CD4-positive, CD25-positive, alpha-beta regulatory T cell (primary cell): Measurements from ENCODE around the gene TYW3. TPM values are rescaled to one million over a fixed set of nuclear protein-coding genes. Genes with fewer than 3 reads are reported as not detected.

Experiments used
- ATAC-seq, 2 donors: fragments of 150-1000 bp; cut with Tn5 transposase; one replicate each; pipeline ENCODE4 v1.10.0; 2021; ENCODE audit warnings: low read depth in 2 of 2, moderate number of reproducible peaks in 2 of 2, moderate library complexity in 1 of 2
- DNase-seq, 3 donors: peaks; one replicate each; pipeline versions ENCODE4 v3.0.0 to v3.0.0-alpha.2; 2012 to 2022; ENCODE audit warnings: mixed read lengths in 1 of 3
- H3K27ac ChIP-seq: one replicate; pipeline ENCODE4 v1.7.0; 2013; ENCODE audit warnings: mild to moderate bottlenecking, low read length; ENCODE audit not compliant: insufficient read depth, poor library complexity, severe bottlenecking
- H3K27me3 ChIP-seq: one replicate; pipeline ENCODE4 v1.7.0; 2013; ENCODE audit warnings: low read length; ENCODE audit not compliant: control insufficient read depth, insufficient read depth
- H3K36me3 ChIP-seq: one replicate; pipeline ENCODE4 v1.7.0; 2013; ENCODE audit warnings: mild to moderate bottlenecking, low read length, moderate library complexity; ENCODE audit not compliant: control insufficient read depth, insufficient read depth
- H3K4me1 ChIP-seq: 2 replicates; pipeline ENCODE4 v1.7.0; 2013; ENCODE audit warnings: mild to moderate bottlenecking, low read length; ENCODE audit not compliant: insufficient read depth, control insufficient read depth, poor library complexity, severe bottlenecking
- H3K4me3 ChIP-seq: one replicate; pipeline ENCODE4 v1.7.0; 2013; ENCODE audit warnings: low read depth, mild to moderate bottlenecking, low read length, moderate library complexity
- H3K9me3 ChIP-seq, 2 experiments: 1 replicate in 1 of 2; 2 replicates in 1 of 2; pipeline ENCODE4 v1.7.0; 2013; ENCODE audit warnings: low read length in 2 of 2, mild to moderate bottlenecking in 1 of 2, moderate library complexity in 1 of 2; ENCODE audit not compliant: control insufficient read depth in 2 of 2
- H3K27ac Mint-ChIP-seq, 3 donors: one replicate each; pipeline ENCODE4 v1.8.0; 2020 to 2022; ENCODE audit warnings: mild to moderate bottlenecking in 3 of 3, mixed read lengths in 3 of 3, moderate library complexity in 2 of 3
- H3K27me3 Mint-ChIP-seq: one replicate; pipeline ENCODE4 v1.8.0; 2022; ENCODE audit warnings: mild to moderate bottlenecking, mixed read lengths
- H3K36me3 Mint-ChIP-seq: one replicate; pipeline ENCODE4 v1.8.0; 2020; ENCODE audit warnings: mixed read lengths
- H3K4me1 Mint-ChIP-seq, 4 donors: one replicate each; pipeline ENCODE4 v1.8.0; 2020 to 2022; ENCODE audit warnings: mixed read lengths in 4 of 4, mild to moderate bottlenecking in 1 of 4
- H3K4me3 Mint-ChIP-seq, 4 donors: one replicate each; pipeline ENCODE4 v1.8.0; 2020 to 2022; ENCODE audit warnings: mild to moderate bottlenecking in 4 of 4, mixed read lengths in 4 of 4, moderate library complexity in 3 of 4
- H3K9me3 Mint-ChIP-seq, 7 donors: one replicate each; pipeline ENCODE4 v1.8.0; 2020 to 2022; ENCODE audit warnings: mixed read lengths in 7 of 7, mild to moderate bottlenecking in 3 of 7, moderate library complexity in 2 of 7
- polyA plus RNA-seq, 4 donors: library from polyadenylated mRNA; unstranded; fragments of 300-500 nt; fragmentation: Illumina TruSeq; gene quantifications; one replicate each; pipeline ENCODE4 v1.2.3, GENCODE V29; 2021
- total RNA-seq: library from RNA; stranded (reverse); gene quantifications from one replicate; pipeline ENCODE4 v1.2.3, GENCODE V29; 2022

The TYW3 gene
- total and polyA plus RNA-seq, 5 donors from 2014 or later = 6.1 to 11.4 (median 9.7) TPM

DNA sequence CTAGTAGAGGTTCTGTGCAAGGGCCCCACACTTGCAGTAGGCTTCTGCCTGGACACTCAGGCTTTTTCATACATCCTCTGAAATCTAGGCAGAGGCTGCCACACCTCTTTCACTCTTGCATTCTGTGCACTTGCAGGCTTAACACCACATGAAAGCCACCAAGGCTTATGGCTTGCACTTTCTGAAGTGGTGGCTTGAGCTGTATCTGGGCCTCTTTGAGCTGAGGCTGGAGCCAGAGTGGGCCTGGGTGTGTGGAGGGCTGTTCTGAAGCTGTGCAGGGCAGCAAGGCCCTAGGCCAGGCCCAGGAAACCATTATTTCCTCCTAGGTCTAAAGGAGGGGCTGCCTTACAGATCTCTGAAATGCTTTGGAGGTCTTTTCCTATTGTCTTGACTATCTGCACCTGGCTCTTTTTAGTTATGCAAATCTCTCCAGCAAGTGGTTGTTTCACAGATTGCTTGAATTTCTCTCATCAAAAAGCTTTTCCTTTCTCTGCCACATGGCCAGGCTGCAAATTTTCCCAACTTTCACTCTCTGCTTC lies 66.2 kb downstream of the TYW3 start:
- H3K9me3 Mint-ChIP-seq = peaks cover 0 to 11% (median 0%) of the 10 kb centered on the region in 7 donors
- DNase-seq (no peak), ATAC-seq (no peak)
- no peaks in the 10 kb centered on the region for H3K4me1 Mint-ChIP-seq
- no peak overlapping the region for H3K4me3 ChIP-seq
- H3K27me3 Mint-ChIP-seq = peaks cover 17% of the 10 kb centered on the region
- no peaks in the 10 kb centered on the region for H3K36me3 Mint-ChIP-seq
- no peak overlapping the region for H3K4me3 Mint-ChIP-seq
- H3K4me1 ChIP-seq = no peaks in the 10 kb centered on the region
- H3K27me3 ChIP-seq = no peaks in the 10 kb centered on the region
- H3K36me3 ChIP-seq = no peaks in the 10 kb centered on the region
- peak overlapping the region in 1 of 3 donors; percentile 16 for H3K27ac Mint-ChIP-seq
- no peak overlapping the region for H3K27ac ChIP-seq
- no peaks in the 10 kb centered on the region for H3K9me3 ChIP-seq

GRCh38 chr1:74811436-74812179 lies 78.7 kb downstream of the TYW3 start:
- no peaks in the 10 kb centered on the region for H3K27me3 ChIP-seq
- no peak for ATAC-seq
- no peak overlapping the region for H3K4me3 Mint-ChIP-seq
- H3K4me1 Mint-ChIP-seq = no peaks in the 10 kb centered on the region
- H3K27ac ChIP-seq = no peak overlapping the region
- no peak for DNase-seq
- no peaks in the 10 kb centered on the region for H3K9me3 ChIP-seq
- no peaks in the 10 kb centered on the region for H3K36me3 ChIP-seq
- H3K4me1 ChIP-seq = no peaks in the 10 kb centered on the region
- peaks cover 0 to 6% (median 0%) of the 10 kb centered on the region in 7 donors for H3K9me3 Mint-ChIP-seq
- no peaks in the 10 kb centered on the region for H3K27me3 Mint-ChIP-seq
- no peaks in the 10 kb centered on the region for H3K36me3 Mint-ChIP-seq
- no peak overlapping the region for H3K4me3 ChIP-seq
- H3K27ac Mint-ChIP-seq = no peak overlapping the region

GRCh38 chr1:74812180-74812541 lies 79.2 kb downstream of the TYW3 start:
- no peaks in the 10 kb centered on the region for H3K4me1 ChIP-seq
- Mint-ChIP-seq H3K9me3 (peaks cover 0 to 6% (median 0%) of the 10 kb centered on the region in 7 donors), H3K27me3 (no peaks in the 10 kb centered on the region), H3K4me1 (no peaks in the 10 kb centered on the region), H3K4me3 (no peak overlapping the region), H3K27ac (no peak overlapping the region), H3K36me3 (no peaks in the 10 kb centered on the region)
- no peak overlapping the region for H3K27ac ChIP-seq
- H3K27me3 ChIP-seq = no peaks in the 10 kb centered on the region
- DNase-seq (no peak), ATAC-seq (no peak)
- no peak overlapping the region for H3K4me3 ChIP-seq
- no peaks in the 10 kb centered on the region for H3K36me3 ChIP-seq
- no peaks in the 10 kb centered on the region for H3K9me3 ChIP-seq

Other genes starting within 250 kb of the TYW3 start
- not detected for gene LRRC53, start 220.5 kb upstream of the TYW3 start, total RNA-seq
- gene LRRC53, start 220.5 kb upstream of the TYW3 start, polyA plus RNA-seq = not detected
- not detected for gene ERICH3, start 59.4 kb upstream of the TYW3 start, total RNA-seq
- not detected for gene ERICH3, start 59.4 kb upstream of the TYW3 start, polyA plus RNA-seq
- 17.2 TPM for gene CRYZ, start 102 bp upstream of the TYW3 start, total RNA-seq
- 10 to 100 TPM; 45.4 to 89.0 (median 52.9) TPM for gene CRYZ, start 102 bp upstream of the TYW3 start, polyA plus RNA-seq